Spleen (tissue), 7 donors: ENCODE measurements around the gene SHISA9.

Experiments used
- POLR2AphosphoS5 ChIP-seq, 3 donors: sonication (generic); formaldehyde crosslinking; IDR thresholded peaks; one replicate each; pipeline ENCODE4 v1.5.1; 2017; ENCODE audit warnings: antibody characterized with exemption in 3 of 3
- TF ChIP-seq, protein P1 (sequence below), 11 experiments: fragments of 200-600 bp in 7 of 11; fragments of 450-650 bp in 4 of 11; sonication (generic) in 4 of 11; IDR thresholded peaks in 8 of 11; conservative IDR thresholded peaks in 3 of 11; 1 replicate in 7 of 11; 2 replicates in 4 of 11; pipeline versions ENCODE4 v1.4.0 to v1.8.0; 2016 to 2021; ENCODE audit warnings: antibody characterized with exemption in 11 of 11, inconsistent platforms in 4 of 11, mild to moderate bottlenecking in 1 of 11
- donor health status: DM: no; HTN: no; CAD: no; lungs with moderate emphysema.
- donor health status: DM: no; HTN: no; CAD: no.
- donor health status: DM: no; HTN: no; CAD: no.

DNA sequence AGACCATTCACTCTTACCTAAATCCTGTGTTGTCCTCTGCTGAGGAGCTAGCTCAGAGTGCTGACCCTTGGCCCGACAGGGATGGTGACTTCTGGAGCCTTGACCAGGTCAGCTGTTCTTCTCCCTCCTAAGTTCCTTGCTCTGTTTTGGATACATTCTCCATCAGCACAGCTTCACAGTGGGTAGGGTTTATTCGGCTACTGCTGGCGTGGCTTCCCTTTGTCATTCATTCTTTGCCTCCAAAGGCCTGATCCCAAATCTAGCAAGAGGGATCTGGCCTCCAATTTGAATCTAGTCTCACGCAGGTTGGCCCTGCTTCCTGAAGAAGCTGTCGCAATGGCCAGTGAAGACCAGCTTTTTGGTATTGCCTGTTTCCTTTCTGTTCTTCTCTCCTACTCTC, 116.6 kb downstream of the SHISA9 start:
- TF ChIP-seq, protein P1, sequence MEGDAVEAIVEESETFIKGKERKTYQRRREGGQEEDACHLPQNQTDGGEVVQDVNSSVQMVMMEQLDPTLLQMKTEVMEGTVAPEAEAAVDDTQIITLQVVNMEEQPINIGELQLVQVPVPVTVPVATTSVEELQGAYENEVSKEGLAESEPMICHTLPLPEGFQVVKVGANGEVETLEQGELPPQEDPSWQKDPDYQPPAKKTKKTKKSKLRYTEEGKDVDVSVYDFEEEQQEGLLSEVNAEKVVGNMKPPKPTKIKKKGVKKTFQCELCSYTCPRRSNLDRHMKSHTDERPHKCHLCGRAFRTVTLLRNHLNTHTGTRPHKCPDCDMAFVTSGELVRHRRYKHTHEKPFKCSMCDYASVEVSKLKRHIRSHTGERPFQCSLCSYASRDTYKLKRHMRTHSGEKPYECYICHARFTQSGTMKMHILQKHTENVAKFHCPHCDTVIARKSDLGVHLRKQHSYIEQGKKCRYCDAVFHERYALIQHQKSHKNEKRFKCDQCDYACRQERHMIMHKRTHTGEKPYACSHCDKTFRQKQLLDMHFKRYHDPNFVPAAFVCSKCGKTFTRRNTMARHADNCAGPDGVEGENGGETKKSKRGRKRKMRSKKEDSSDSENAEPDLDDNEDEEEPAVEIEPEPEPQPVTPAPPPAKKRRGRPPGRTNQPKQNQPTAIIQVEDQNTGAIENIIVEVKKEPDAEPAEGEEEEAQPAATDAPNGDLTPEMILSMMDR (IDR thresholded peaks at IDR 0.05 in 8 of 11, conservative IDR thresholded peaks at IDR 0.05 in 3 of 11), result no peak
- no peak for TF ChIP-seq POLR2AphosphoS5 (IDR thresholded peaks at IDR 0.05)
